ENCODE measurements around the gene CC2D2B.

The CC2D2B gene, protein sequence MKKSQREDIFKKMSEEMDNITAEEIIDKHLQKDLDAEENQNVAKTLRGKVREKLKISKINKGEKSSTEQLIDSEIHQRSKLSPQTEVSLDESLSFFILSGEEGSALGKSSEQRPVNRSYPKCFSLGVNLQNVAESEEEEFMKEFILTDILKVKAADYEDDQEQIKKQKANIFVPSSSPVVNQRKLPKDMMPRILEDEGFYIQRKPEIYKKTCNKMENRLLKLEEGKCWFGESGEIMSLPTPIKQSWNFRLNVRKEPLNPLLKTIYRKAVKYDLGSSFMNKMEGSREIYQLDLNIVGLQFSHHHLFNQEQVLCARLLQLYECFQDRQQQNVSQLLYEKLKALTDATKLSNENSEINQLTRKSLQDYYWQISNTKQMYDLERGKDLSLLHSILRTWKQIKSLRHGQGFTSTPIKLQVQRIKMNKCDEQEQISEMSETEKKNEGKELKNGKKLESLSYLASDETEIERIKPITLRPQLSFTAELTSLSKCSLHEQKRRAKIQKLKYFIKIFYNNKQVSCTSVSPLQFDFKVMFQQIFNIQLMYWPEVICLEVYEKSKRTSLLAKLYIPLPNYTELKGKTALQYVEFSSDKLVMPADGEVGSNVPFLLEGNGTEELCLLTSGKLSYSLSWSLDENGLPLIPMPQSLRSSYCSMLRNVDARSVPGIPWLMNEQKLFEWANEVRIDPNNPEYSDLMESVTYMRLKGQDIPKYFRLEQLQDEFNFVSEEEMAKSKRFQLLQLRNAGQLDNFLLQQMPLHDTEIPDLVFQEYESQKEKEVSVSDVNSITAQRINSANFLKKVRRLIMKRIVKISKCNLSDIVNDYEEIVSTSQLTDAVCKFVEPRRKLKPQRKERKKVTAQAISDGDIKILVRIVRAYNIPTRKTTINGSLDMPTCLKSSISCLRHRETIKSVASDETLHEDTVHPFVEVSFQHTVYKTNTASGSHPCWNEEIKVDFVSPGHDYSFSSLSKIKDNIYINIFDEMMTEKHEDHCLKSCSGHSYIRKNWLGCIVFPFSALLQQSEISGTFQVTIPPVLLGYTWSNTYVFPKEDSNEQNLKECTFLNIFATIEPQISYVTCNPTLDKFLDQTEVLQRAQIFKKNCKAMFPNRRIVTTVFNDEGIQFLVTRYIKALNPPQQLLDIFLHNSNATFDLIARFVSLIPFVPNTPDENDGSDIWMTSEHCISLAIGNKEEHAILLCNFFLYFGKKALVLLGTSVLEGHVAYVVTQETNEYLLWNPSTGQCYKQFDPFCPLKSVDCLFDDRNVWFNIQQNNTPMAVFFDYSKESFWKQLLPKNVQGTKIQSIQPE (N-terminal part only)

DNA sequence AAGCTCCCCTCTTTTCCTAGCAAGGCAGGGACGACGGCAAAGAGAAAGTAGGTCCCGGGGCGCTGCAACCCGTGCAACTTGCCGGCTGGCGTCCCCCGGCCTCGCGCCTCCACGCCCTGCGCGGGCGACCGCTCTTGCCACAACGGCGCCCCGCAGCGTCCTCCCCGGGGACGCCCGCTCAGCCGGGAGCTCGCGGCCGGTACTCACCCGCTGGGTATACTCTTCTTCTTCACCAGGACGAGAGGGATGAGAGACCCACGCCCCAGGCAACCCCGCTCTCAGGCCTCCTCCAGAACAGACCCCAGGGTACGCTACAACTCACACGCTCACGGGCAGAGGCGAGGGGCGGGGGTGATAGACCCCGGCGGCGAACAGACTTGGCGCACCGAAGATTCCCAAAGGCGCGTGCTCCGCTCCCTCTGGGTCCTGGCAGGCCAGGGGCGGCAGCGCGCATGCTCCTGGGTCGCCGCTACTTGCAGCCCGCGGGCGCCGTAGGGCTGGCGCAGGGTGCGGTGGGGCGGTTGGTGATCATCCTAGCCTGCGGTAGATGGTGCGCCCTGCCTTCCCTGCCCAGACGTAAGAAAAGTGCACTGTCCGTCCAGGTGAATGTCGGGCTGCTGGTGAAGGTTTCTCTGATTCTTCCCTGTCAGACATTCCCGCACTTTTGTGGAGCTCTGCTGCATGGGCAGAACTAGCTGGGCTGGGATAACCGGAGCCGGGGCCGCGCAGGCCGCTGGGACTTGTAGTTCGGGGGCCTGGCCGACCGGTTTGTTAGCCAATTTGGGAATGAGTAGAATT is at the start of gene CC2D2B:
Gene CC2D2B (plus strand): TSS at position 520 of the 798 bp plus-strand sequence. CDS start 3,349 bp downstream, outside the sequence.
- Histone ChIP-seq H3K4me3 (ENCODE audit: low read length) (peak within 1 kb of the TSS; percentile 73; the same call in 1 of the 2 replicates), H3K9me3 (ENCODE audit: control insufficient read depth, insufficient read depth, low read length) (no peaks in the 10 kb centered on the region), H3K4me1 (ENCODE audit: control insufficient read depth, insufficient read depth, low read length) (no peaks in the 10 kb centered on the region), H3K27me3 (ENCODE audit: control insufficient read depth, insufficient read depth, low read length) (no peaks in the 10 kb centered on the region), H3K36me3 (ENCODE audit: control insufficient read depth, insufficient read depth, low read length) (no peaks in the 10 kb centered on the region; the same call in 1 of the 2 replicates), H3K27ac (ENCODE audit: low read length) (no peak within 1 kb of the TSS)
- WGBS (ENCODE audit: insufficient coverage, insufficient read length), result no CpG with 5 or more reads among the region's 69 CpGs
- DNase-seq (ENCODE audit: low read depth, low spot score), result peak; percentile 48

GRCh38 chr10:95860166-95860940 is 47.4 kb upstream of the CC2D2B start:
- no peak for DNase-seq (ENCODE audit: low read depth, low spot score)
- H3K36me3 ChIP-seq (ENCODE audit: control insufficient read depth, insufficient read depth, low read length), result no peaks in the 10 kb centered on the region
- H3K27ac ChIP-seq (ENCODE audit: low read length), result no peak overlapping the region
- H3K9me3 ChIP-seq (ENCODE audit: control insufficient read depth, insufficient read depth, low read length), result no peaks in the 10 kb centered on the region
- no peaks in the 10 kb centered on the region for H3K27me3 ChIP-seq (ENCODE audit: control insufficient read depth, insufficient read depth, low read length)
- H3K4me3 ChIP-seq (ENCODE audit: low read length), result no peak overlapping the region
- no CpG with 5 or more reads among the region's 3 CpGs for WGBS (ENCODE audit: insufficient coverage, insufficient read length)
- no peaks in the 10 kb centered on the region for H3K4me1 ChIP-seq (ENCODE audit: control insufficient read depth, insufficient read depth, low read length)

DNA sequence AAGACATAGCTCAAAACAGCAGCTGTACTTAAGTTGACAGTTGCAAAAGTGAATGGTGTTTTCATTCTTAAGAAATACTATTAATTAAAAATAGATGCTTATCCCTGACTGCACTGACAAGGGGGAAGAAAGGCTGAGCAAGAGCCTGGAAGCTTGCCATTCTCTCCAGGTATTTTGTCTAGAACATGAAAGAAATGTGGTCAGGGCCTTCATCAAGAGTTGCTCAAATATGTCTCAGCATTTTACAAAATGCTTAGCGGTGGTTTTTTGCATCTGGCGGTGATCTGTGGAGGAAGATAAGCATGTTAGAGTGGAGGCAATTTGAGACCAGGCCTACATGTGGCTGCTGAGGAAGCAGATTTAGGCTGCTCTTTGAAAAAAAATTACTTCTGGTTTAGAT is 46.4 kb upstream of the CC2D2B start:
- no peak for DNase-seq (ENCODE audit: low read depth, low spot score)
- Histone ChIP-seq H3K36me3 (ENCODE audit: control insufficient read depth, insufficient read depth, low read length) (no peaks in the 10 kb centered on the region), H3K27ac (ENCODE audit: low read length) (no peak overlapping the region), H3K27me3 (ENCODE audit: control insufficient read depth, insufficient read depth, low read length) (no peaks in the 10 kb centered on the region), H3K4me3 (ENCODE audit: low read length) (no peak overlapping the region), H3K9me3 (ENCODE audit: control insufficient read depth, insufficient read depth, low read length) (no peaks in the 10 kb centered on the region), H3K4me1 (ENCODE audit: control insufficient read depth, insufficient read depth, low read length) (no peaks in the 10 kb centered on the region)
- WGBS (ENCODE audit: insufficient coverage, insufficient read length), result no CpG with 5 or more reads among the region's 2 CpGs

GRCh38 chr10:95864906-95865813 is 42.6 kb upstream of the CC2D2B start:
- WGBS (ENCODE audit: insufficient coverage, insufficient read length), result no CpG with 5 or more reads among the region's 7 CpGs
- H3K27ac ChIP-seq (ENCODE audit: low read length), result no peak overlapping the region
- H3K4me1 ChIP-seq (ENCODE audit: control insufficient read depth, insufficient read depth, low read length), result no peaks in the 10 kb centered on the region
- peak; percentile 31 for DNase-seq (ENCODE audit: low read depth, low spot score)
- H3K27me3 ChIP-seq (ENCODE audit: control insufficient read depth, insufficient read depth, low read length), result no peaks in the 10 kb centered on the region
- no peaks in the 10 kb centered on the region for H3K9me3 ChIP-seq (ENCODE audit: control insufficient read depth, insufficient read depth, low read length)
- H3K4me3 ChIP-seq (ENCODE audit: low read length), result no peak overlapping the region
- no peaks in the 10 kb centered on the region for H3K36me3 ChIP-seq (ENCODE audit: control insufficient read depth, insufficient read depth, low read length)

DNA sequence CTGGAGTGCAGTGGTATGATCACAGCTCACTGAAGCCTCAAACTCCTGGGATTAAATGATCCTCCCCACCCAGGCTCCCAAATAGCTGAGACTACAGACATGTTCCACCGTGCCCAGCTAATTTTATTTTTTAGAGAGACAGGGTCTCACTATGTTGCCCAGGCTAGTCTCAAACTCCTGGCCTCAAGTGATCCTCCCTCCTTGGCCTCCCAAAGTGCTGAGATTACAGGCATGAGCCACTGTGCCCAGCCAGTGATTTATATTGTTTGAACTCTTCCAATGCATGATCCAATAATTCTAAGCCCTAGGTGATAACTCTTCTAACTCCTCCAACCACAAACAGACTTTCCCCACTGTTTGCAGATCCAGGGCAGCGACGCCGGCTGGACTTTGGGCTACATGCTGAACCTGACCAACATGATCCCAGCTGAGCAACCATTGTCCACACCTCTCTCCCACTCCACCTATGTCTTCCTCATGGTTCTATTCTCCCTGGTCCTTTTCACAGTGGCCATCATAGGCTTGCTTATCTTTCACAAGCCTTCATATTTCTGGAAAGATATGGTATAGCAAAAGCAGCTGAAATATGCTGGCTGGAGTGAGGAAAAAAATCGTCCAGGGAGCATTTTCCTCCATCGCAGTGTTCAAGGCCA is 41.8 kb upstream of the CC2D2B start:
- Histone ChIP-seq H3K27me3 (ENCODE audit: control insufficient read depth, insufficient read depth, low read length) (no peaks in the 10 kb centered on the region), H3K4me1 (ENCODE audit: control insufficient read depth, insufficient read depth, low read length) (no peaks in the 10 kb centered on the region), H3K27ac (ENCODE audit: low read length) (no peak overlapping the region), H3K9me3 (ENCODE audit: control insufficient read depth, insufficient read depth, low read length) (no peaks in the 10 kb centered on the region), H3K36me3 (ENCODE audit: control insufficient read depth, insufficient read depth, low read length) (no peaks in the 10 kb centered on the region), H3K4me3 (ENCODE audit: low read length) (no peak overlapping the region)
- WGBS (ENCODE audit: insufficient coverage, insufficient read length), result no CpG with 5 or more reads among the region's 6 CpGs
- DNase-seq (ENCODE audit: low read depth, low spot score), result no peak

- no peak overlapping the region for H3K4me3 ChIP-seq (ENCODE audit: low read length)
- H3K27me3 ChIP-seq (ENCODE audit: control insufficient read depth, insufficient read depth, low read length), result no peaks in the 10 kb centered on the region
- no peaks in the 10 kb centered on the region for H3K4me1 ChIP-seq (ENCODE audit: control insufficient read depth, insufficient read depth, low read length)
- no peaks in the 10 kb centered on the region for H3K36me3 ChIP-seq (ENCODE audit: control insufficient read depth, insufficient read depth, low read length)
- DNase-seq (ENCODE audit: low read depth, low spot score), result no peak
- no peak overlapping the region for H3K27ac ChIP-seq (ENCODE audit: low read length)
- no CpG with 5 or more reads among the region's 2 CpGs for WGBS (ENCODE audit: insufficient coverage, insufficient read length)
- H3K9me3 ChIP-seq (ENCODE audit: control insufficient read depth, insufficient read depth, low read length), result no peaks in the 10 kb centered on the region
These were observed 41.3 kb upstream of the CC2D2B start for GRCh38 chr10:95866467-95866842.

- no peak for DNase-seq (ENCODE audit: low read depth, low spot score)
- WGBS (ENCODE audit: insufficient coverage, insufficient read length), result no CpG with 5 or more reads among the region's 4 CpGs
- no peaks in the 10 kb centered on the region for H3K9me3 ChIP-seq (ENCODE audit: control insufficient read depth, insufficient read depth, low read length)
These were observed 39.9 kb upstream of the CC2D2B start for GRCh38 chr10:95867866-95868265.

DNA sequence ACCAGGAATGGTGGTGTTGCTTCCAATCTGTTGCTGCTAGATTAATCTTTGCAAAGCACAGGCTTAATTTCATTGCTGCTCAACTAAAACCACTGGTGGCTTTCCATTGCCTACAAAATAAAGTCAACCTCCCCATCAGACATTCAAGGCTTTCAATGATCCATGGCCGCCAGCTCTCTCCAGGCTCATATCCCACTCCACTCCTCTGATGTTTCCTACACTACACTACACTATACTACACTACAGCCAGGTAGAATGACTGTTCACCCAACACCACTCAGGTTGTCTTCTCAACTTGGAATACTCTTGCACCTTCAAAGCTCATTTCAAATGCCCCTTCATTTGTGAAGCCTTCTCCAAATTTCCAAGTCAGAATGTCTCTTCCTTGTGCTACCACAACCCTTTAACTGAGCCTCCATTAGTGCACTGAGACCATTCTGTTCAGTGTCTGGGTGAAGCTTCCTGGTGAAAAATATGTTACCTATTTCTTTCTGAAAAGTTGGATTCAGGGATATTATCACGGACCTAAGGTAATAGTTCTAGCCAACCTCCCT is 35.5 kb upstream of the CC2D2B start:
- H3K4me1 ChIP-seq (ENCODE audit: control insufficient read depth, insufficient read depth, low read length), result no peaks in the 10 kb centered on the region
- H3K36me3 ChIP-seq (ENCODE audit: control insufficient read depth, insufficient read depth, low read length), result no peaks in the 10 kb centered on the region; the same call in 1 of the 2 replicates
- H3K9me3 ChIP-seq (ENCODE audit: control insufficient read depth, insufficient read depth, low read length), result peaks cover 2% of the 10 kb centered on the region; the same call in 1 of the 2 replicates
- no peak for DNase-seq (ENCODE audit: low read depth, low spot score)
- no CpG with 5 or more reads among the region's 2 CpGs for WGBS (ENCODE audit: insufficient coverage, insufficient read length)
- H3K27me3 ChIP-seq (ENCODE audit: control insufficient read depth, insufficient read depth, low read length), result no peaks in the 10 kb centered on the region
- H3K27ac ChIP-seq (ENCODE audit: low read length), result no peak overlapping the region
- H3K4me3 ChIP-seq (ENCODE audit: low read length), result no peak overlapping the region

More at GRCh38 chr10:95867866-95868265, 39.9 kb upstream of the CC2D2B start:
- no peaks in the 10 kb centered on the region for H3K4me1 ChIP-seq (ENCODE audit: control insufficient read depth, insufficient read depth, low read length)
- H3K36me3 ChIP-seq (ENCODE audit: control insufficient read depth, insufficient read depth, low read length), result no peaks in the 10 kb centered on the region
- H3K27me3 ChIP-seq (ENCODE audit: control insufficient read depth, insufficient read depth, low read length), result no peaks in the 10 kb centered on the region
- no peak overlapping the region for H3K4me3 ChIP-seq (ENCODE audit: low read length)
- no peak overlapping the region for H3K27ac ChIP-seq (ENCODE audit: low read length)
